ENCODE measurements around the gene MGLL.

DNA sequence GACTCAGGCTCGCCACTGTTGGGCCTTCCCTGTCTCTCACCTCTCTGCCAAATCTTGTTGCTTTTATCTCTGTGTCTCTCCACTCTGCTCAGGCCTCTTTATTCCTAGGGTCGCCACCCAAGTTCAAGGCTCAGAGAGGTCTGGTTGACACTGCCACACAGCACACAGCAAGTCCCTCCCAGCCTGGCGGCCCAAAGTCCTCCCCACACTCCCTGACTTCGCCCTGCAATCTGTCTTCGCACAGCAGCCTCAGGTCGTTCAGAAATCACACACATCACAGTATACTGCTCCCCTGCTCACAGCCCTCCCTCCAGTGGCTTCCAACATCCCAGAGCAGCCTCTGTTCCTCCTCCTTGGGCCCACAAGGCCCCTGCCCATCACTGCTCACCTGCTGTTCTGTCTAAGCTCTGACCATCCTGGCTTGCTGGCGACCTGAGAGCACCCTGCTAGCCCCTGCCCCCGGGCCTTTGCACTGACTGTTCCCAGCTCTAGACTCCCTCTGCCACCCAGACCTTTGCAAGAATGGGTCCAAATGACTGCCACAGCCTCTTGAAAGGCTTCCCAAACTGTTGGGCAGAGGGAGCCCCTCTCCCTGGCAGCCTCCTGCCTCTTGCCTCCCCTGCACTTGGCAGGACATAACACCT, 48.4 kb downstream of the MGLL start:
- no peak for TF ChIP-seq POLR2AphosphoS5 (IDR thresholded peaks at IDR 0.05)
- TF ChIP-seq CTCF (IDR thresholded peaks at IDR 0.05) = no peak
- TF ChIP-seq EP300 (IDR thresholded peaks at IDR 0.05) = no peak
